ENCODE measurements around the gene CD247. TPM values are rescaled to one million over a fixed set of nuclear protein-coding genes. Genes with fewer than 3 reads are reported as not detected.

The CD247 gene
- total and polyA plus RNA-seq, 2 experiments from 2014 or later, result not detected

GRCh38 chr1:167420510-167420909 lies 97.8 kb downstream of the CD247 start:
- Histone ChIP-seq H3K4me1 (ENCODE audit: insufficient read depth) (no peaks in the 10 kb centered on the region), H3K9me3 (ENCODE audit: low read depth) (no peaks in the 10 kb centered on the region), H3K4me3 (no peak overlapping the region), H3K27me3 (no peaks in the 10 kb centered on the region), H4K20me1 (ENCODE audit: insufficient read depth, poor library complexity, severe bottlenecking) (no peaks in the 10 kb centered on the region), H3K27ac (no peak overlapping the region), H3K9me2 (replicated peaks; ENCODE audit: insufficient read depth) (no peaks in the 10 kb centered on the region), H3K4me2 (no peak overlapping the region), H3K36me3 (replicated peaks; ENCODE audit: insufficient read depth, low read depth) (no peaks in the 10 kb centered on the region), H3K79me2 (no peaks in the 10 kb centered on the region), H2AFZ (no peak overlapping the region)
- no peak for TF ChIP-seq EZH2phosphoT487 (IDR thresholded peaks at IDR 0.05; ENCODE audit: low read depth, severe bottlenecking, unreplicated experiment)
- no peak for TF ChIP-seq CTCF (IDR thresholded peaks at IDR 0.05; ENCODE audit: poor library complexity)
- TF ChIP-seq EZH2 (IDR thresholded peaks at IDR 0.05; ENCODE audit: borderline replicate concordance), result no peak
- DNase-seq (ENCODE audit: low spot score), result no peak
- WGBS (ENCODE audit: low lambda C conversion rate, missing lambda C conversion rate), result 63% methylated on average over 3 of the region's 3 CpGs

DNA sequence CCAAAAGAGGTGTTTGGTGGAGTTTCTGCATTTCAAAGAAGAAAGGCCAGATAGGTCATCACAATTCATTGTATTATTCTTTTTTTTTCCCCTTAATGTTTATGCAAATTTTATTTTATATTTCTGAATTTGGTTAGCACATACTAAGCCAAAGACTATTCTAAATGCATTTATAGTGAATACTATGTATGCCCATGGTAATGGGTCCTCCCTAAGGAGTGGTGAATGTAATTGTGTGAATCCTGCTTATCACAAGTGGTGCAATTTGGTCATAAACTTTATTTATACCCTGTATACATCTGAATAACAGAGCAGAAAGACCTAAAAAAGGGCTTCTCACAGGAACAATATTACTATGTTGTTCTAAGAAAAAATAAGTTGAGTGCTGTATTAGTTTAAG lies 99.1 kb downstream of the CD247 start:
- Histone ChIP-seq H3K27me3 (no peaks in the 10 kb centered on the region), H3K4me2 (no peak overlapping the region), H3K36me3 (replicated peaks; ENCODE audit: insufficient read depth, low read depth) (no peaks in the 10 kb centered on the region), H3K4me3 (no peak overlapping the region), H3K4me1 (ENCODE audit: insufficient read depth) (no peaks in the 10 kb centered on the region), H3K79me2 (no peaks in the 10 kb centered on the region), H3K27ac (no peak overlapping the region), H4K20me1 (ENCODE audit: insufficient read depth, poor library complexity, severe bottlenecking) (no peaks in the 10 kb centered on the region), H3K9me2 (replicated peaks; ENCODE audit: insufficient read depth) (no peaks in the 10 kb centered on the region), H2AFZ (no peak overlapping the region), H3K9me3 (ENCODE audit: low read depth) (no peaks in the 10 kb centered on the region)
- no peak for TF ChIP-seq CTCF (IDR thresholded peaks at IDR 0.05; ENCODE audit: poor library complexity)
- no peak for TF ChIP-seq EZH2phosphoT487 (IDR thresholded peaks at IDR 0.05; ENCODE audit: low read depth, severe bottlenecking, unreplicated experiment)
- TF ChIP-seq EZH2 (IDR thresholded peaks at IDR 0.05; ENCODE audit: borderline replicate concordance), result no peak
- DNase-seq (ENCODE audit: low spot score), result no peak

DNA sequence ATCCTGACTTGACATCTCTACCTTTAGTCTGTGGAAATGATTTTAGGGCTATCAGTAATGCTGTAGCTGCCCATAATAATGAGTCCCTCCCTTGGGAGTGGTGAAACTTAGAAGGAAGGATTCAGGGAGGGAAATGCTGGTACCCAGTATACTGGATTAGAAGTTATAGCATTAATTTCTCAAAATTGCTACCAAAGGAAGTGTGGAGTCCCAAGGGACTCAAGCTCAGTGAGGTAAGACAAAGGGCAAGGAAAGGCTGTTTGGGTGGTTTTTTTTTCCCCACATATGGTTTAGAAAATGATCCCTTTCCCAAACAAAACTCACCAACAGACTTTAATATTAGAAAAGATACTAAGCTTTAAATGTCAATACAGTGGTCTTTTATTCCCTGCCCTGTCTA lies 99.9 kb downstream of the CD247 start:
- no peaks in the 10 kb centered on the region for H3K36me3 ChIP-seq (replicated peaks; ENCODE audit: insufficient read depth, low read depth)
- no peaks in the 10 kb centered on the region for H3K27me3 ChIP-seq
- H3K9me2 ChIP-seq (replicated peaks; ENCODE audit: insufficient read depth), result no peaks in the 10 kb centered on the region
- TF ChIP-seq EZH2 (IDR thresholded peaks at IDR 0.05; ENCODE audit: borderline replicate concordance), result no peak
- no peak for TF ChIP-seq EZH2phosphoT487 (IDR thresholded peaks at IDR 0.05; ENCODE audit: low read depth, severe bottlenecking, unreplicated experiment)
- TF ChIP-seq CTCF (IDR thresholded peaks at IDR 0.05; ENCODE audit: poor library complexity), result no peak
- no peak overlapping the region for H3K4me2 ChIP-seq
- H3K79me2 ChIP-seq, result no peaks in the 10 kb centered on the region
- no peaks in the 10 kb centered on the region for H3K4me1 ChIP-seq (ENCODE audit: insufficient read depth)
- H3K4me3 ChIP-seq, result no peak overlapping the region
- H2AFZ ChIP-seq, result no peak overlapping the region
- DNase-seq (ENCODE audit: low spot score), result no peak
- no peaks in the 10 kb centered on the region for H3K9me3 ChIP-seq (ENCODE audit: low read depth)
- no peaks in the 10 kb centered on the region for H4K20me1 ChIP-seq (ENCODE audit: insufficient read depth, poor library complexity, severe bottlenecking)
- H3K27ac ChIP-seq, result no peak overlapping the region

DNA sequence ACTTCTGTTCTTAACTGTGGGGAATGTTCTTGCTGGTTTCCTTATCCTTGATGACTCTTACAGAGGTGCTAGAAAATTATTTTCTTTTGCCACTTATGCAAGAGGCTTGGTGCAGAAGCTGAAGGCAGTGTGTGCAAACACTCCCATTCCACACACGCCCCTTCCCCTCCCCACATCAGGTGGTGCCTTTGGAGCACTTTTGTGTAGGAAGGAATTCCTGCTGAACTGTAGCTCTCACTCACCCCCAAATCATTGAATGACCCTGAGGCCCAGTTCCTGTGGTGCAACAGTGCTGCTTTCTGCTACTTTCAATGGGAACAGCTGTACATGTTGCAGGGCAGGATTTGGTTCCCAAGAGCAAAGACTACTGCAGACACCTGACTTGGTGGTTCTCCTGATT lies 101.8 kb downstream of the CD247 start:
- no peak for DNase-seq (ENCODE audit: low spot score)
- no peak overlapping the region for H3K4me2 ChIP-seq
- no peaks in the 10 kb centered on the region for H3K9me3 ChIP-seq (ENCODE audit: low read depth)
- H2AFZ ChIP-seq, result no peak overlapping the region
- H3K79me2 ChIP-seq, result no peaks in the 10 kb centered on the region
- H3K27ac ChIP-seq, result no peak overlapping the region
- H3K4me1 ChIP-seq (ENCODE audit: insufficient read depth), result no peaks in the 10 kb centered on the region
- TF ChIP-seq EZH2 (IDR thresholded peaks at IDR 0.05; ENCODE audit: borderline replicate concordance), result no peak
- TF ChIP-seq CTCF (IDR thresholded peaks at IDR 0.05; ENCODE audit: poor library complexity), result no peak
- no peak for TF ChIP-seq EZH2phosphoT487 (IDR thresholded peaks at IDR 0.05; ENCODE audit: low read depth, severe bottlenecking, unreplicated experiment)
- no peaks in the 10 kb centered on the region for H3K27me3 ChIP-seq
- no peaks in the 10 kb centered on the region for H4K20me1 ChIP-seq (ENCODE audit: insufficient read depth, poor library complexity, severe bottlenecking)
- H3K9me2 ChIP-seq (replicated peaks; ENCODE audit: insufficient read depth), result no peaks in the 10 kb centered on the region
- WGBS (ENCODE audit: low lambda C conversion rate, missing lambda C conversion rate), result 79% methylated on average over 1 of the region's 1 CpG
- H3K4me3 ChIP-seq, result no peak overlapping the region
- no peaks in the 10 kb centered on the region for H3K36me3 ChIP-seq (replicated peaks; ENCODE audit: insufficient read depth, low read depth)
